Upper lobe of right lung (tissue), 1 donor: Measurements from ENCODE around the gene PTPRN2. TPM values are rescaled to one million over a fixed set of nuclear protein-coding genes. Genes with fewer than 3 reads are reported as not detected.
"Not testable (repeated sequence)": the region's sequence is repeated elsewhere in the genome, so short reads cannot be mapped to it uniquely, and the experiment has no call there.

ENCODE experiments used
- ATAC-seq: fragments of 200-7000 bp; cut with Tn5 transposase; one replicate; pipeline ENCODE4 v1.9.1; 2020; ENCODE audit warnings: mild to moderate bottlenecking, moderate library complexity
- DNase-seq: peaks from one replicate; pipeline ENCODE4 v3.0.0-alpha.2; 2020
- H3K27ac ChIP-seq: fragments of 200-600 bp; one replicate; pipeline ENCODE4 v1.8.0; 2022
- H3K27me3 ChIP-seq: fragments of 200-600 bp; one replicate; pipeline ENCODE4 v1.8.0; 2022; ENCODE audit warnings: mild to moderate bottlenecking
- H3K36me3 ChIP-seq: fragments of 200-600 bp; one replicate; pipeline ENCODE4 v1.8.0; 2022
- H3K4me1 ChIP-seq: fragments of 200-600 bp; one replicate; pipeline ENCODE4 v1.8.0; 2022
- H3K4me3 ChIP-seq: fragments of 200-600 bp; one replicate; pipeline ENCODE4 v1.8.0; 2022; ENCODE audit warnings: mild to moderate bottlenecking
- H3K9me3 ChIP-seq: fragments of 200-600 bp; one replicate; pipeline ENCODE4 v1.8.0; 2022
- intact Hi-C: fragments of 100-400 bp; cut with DNase I; formaldehyde crosslinking; loops from one replicate; pipeline ENCODE4 v1.11.0; 2022
- total RNA-seq: library from RNA; stranded (reverse); fragmentation: NEBNext Ultra II Directional; extraction: Animal tissue kit (Norgen Biotek cat#: 25700); gene quantifications from one replicate; pipeline ENCODE4 v1.2.1, GENCODE V29; 2021
- TF ChIP-seq, protein P1 (sequence below): fragments of 200-600 bp; IDR thresholded peaks from one replicate; pipeline ENCODE4 v1.8.0; 2022; ENCODE audit warnings: antibody characterized with exemption
- donor health status: DM: no; HTN: yes; CAD: no; lungs with severe emphysema.

Gene PTPRN2
- total RNA-seq, 1 donor from 2014 or later = 4.9 TPM

- DNase-seq (no peak), ATAC-seq (no peak)
- Histone ChIP-seq H3K4me3 (no peak overlapping the region), H3K9me3 (no peaks in the 10 kb centered on the region), H3K27ac (no peak overlapping the region), H3K27me3 (peaks cover 7% of the 10 kb centered on the region), H3K4me1 (no peaks in the 10 kb centered on the region), H3K36me3 (no peaks in the 10 kb centered on the region)
- TF ChIP-seq, protein P1, sequence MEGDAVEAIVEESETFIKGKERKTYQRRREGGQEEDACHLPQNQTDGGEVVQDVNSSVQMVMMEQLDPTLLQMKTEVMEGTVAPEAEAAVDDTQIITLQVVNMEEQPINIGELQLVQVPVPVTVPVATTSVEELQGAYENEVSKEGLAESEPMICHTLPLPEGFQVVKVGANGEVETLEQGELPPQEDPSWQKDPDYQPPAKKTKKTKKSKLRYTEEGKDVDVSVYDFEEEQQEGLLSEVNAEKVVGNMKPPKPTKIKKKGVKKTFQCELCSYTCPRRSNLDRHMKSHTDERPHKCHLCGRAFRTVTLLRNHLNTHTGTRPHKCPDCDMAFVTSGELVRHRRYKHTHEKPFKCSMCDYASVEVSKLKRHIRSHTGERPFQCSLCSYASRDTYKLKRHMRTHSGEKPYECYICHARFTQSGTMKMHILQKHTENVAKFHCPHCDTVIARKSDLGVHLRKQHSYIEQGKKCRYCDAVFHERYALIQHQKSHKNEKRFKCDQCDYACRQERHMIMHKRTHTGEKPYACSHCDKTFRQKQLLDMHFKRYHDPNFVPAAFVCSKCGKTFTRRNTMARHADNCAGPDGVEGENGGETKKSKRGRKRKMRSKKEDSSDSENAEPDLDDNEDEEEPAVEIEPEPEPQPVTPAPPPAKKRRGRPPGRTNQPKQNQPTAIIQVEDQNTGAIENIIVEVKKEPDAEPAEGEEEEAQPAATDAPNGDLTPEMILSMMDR = no peak
- intact Hi-C loops = no loop called here
These were observed 921.0 kb downstream of the PTPRN2 start for GRCh38 chr7:157666530-157667040.

DNA sequence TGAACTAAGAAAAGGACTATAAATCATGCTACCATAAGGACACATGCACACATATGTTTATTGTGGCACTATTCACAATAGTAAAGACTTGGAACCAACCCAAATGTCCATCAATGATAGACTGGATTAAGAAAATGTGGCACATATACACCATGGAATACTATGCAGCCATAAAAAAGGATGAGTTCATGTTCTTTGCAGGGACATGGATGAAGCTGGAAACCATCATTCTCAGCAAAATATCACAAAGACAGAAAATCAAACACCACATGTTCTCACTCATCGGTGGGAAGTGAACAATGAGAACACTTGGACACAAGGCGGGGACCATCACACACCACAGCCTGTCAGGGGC, 922.0 kb downstream of the PTPRN2 start:
- ATAC-seq, H3K9me3 ChIP-seq, H3K27ac ChIP-seq, DNase-seq, H3K4me1 ChIP-seq, H3K4me3 ChIP-seq, intact Hi-C loops, H3K36me3 ChIP-seq: not testable (repeated sequence)
- peaks cover 15% of the 10 kb centered on the region for H3K27me3 ChIP-seq

DNA sequence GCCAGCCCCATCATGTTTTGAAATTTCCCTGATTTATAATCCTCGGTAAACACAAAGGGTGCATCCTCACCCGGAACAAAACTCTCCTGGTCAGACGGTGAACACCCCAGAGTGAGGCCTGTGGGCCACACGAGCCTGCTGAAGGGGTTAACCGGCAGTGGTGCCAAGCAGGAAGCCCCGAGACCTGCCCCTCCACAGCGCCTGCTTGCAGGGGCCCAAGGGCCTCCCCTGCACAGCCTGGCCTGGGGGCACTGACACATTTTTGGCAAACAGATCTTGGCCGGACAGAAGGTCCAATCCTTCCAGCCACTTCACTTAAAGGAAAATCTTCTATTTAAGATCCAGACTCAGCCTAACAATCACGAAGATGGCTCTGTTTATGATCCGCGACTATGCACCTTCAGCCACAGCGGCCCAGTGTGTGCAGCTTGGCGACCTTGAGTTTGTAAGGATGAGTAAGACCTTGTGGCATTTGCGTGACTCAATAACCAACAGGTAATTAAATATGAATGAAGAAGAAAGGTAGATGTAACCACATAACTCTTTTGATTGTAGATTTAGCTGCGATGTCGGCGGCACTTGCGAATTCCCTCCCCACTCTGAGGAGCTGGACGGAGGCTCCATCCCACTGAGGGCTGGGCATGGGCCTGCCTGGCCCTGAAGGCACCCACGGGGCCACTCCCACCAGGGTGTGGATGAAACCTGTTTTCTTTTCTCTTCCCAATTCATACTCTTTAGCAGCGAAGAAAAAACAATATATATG, 922.6 kb downstream of the PTPRN2 start:
- Histone ChIP-seq H3K36me3 (no peaks in the 10 kb centered on the region), H3K9me3 (no peaks in the 10 kb centered on the region), H3K27ac (no peak overlapping the region), H3K4me1 (no peaks in the 10 kb centered on the region), H3K27me3 (peaks cover 15% of the 10 kb centered on the region), H3K4me3 (no peak overlapping the region)
- ATAC-seq (no peak), DNase-seq (no peak)
- intact Hi-C loops = no loop called here
- TF ChIP-seq, protein P1 = no peak

- Histone ChIP-seq H3K36me3 (no peaks in the 10 kb centered on the region), H3K27ac (no peak overlapping the region), H3K27me3 (peaks cover 15% of the 10 kb centered on the region), H3K4me3 (no peak overlapping the region), H3K9me3 (no peaks in the 10 kb centered on the region), H3K4me1 (no peaks in the 10 kb centered on the region)
- DNase-seq (no peak), ATAC-seq (no peak)
- TF ChIP-seq, protein P1 = no peak
- intact Hi-C loops = no loop called here
These were observed 923.6 kb downstream of the PTPRN2 start for GRCh38 chr7:157664034-157664433.

- Histone ChIP-seq H3K4me3 (no peak overlapping the region), H3K4me1 (no peaks in the 10 kb centered on the region), H3K27ac (no peak overlapping the region), H3K27me3 (peaks cover 19% of the 10 kb centered on the region), H3K9me3 (no peaks in the 10 kb centered on the region), H3K36me3 (no peaks in the 10 kb centered on the region)
- no peak for ATAC-seq
- TF ChIP-seq, protein P1 = no peak
- peak; percentile 57 for DNase-seq
- intact Hi-C loops = no loop called here
These were observed 924.5 kb downstream of the PTPRN2 start for GRCh38 chr7:157662981-157663716.
